GM19025 (cell line): Measurements from ENCODE around the gene GCHFR.
A peak's percentile ranks its signal among the peaks of the same experiment; 100 is the strongest.

Source experiments
- ATAC-seq: cut with Tn5 transposase; IDR thresholded peaks from one replicate; pipeline ENCODE4 v1.9.1; 2021; ENCODE audit warnings: mild to moderate bottlenecking, low read depth, moderate library complexity; ENCODE audit not compliant: unreplicated experiment

Gene GCHFR

GRCh38 chr15:40775740-40776536, 12.1 kb downstream of the GCHFR start:
- no peak for ATAC-seq

DNA sequence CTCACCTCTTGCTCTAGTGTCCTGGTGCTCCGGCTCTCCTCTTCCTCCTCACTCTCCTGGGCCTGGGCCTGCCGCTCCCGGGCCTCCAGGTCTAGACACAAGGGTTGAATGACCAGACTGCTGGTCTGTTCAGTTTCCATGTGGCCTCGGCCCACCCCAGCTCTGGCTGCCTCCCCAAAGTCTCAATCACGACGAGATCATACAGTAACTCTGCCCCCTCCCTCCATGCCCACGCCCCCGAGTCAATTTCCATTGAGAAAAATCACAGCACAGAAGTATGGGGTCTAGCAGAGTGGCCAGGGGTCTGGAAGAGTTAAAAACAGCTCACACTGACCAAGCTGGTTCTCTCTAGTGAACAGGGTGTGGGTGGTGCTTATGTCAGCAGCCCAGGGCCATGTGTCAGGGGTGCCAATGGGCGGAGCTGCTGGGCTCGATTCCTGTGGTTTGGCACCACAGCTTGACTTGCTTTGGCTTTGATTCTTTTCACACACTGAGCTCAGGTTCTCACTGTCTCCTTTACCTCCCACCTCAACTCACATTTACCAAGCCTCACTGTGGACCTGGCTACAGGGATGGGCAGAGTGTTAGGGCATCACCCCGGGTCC, 12.8 kb downstream of the GCHFR start:
- no peak for ATAC-seq

GRCh38 chr15:40782609-40783227, 18.9 kb downstream of the GCHFR start:
- ATAC-seq, result no peak

DNA sequence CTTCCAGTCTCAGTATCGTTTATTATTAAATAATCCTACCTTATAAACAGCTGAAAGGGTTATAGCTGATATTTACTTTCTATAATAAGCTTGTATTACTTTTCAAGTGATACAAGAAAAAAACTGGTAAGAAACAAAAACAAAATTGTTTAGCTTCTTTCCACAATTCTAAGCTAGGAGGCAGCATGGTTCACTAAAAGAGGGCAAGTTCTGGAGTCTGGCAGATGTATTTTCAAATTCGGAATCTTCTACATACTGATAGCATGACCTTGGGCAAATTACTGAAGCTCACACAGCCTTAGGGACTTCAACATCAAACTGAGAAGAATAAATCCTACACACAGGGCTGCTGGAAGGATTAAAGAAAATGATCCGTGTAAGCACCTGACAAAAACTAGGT, 21.3 kb downstream of the GCHFR start:
- ATAC-seq, result no peak

DNA sequence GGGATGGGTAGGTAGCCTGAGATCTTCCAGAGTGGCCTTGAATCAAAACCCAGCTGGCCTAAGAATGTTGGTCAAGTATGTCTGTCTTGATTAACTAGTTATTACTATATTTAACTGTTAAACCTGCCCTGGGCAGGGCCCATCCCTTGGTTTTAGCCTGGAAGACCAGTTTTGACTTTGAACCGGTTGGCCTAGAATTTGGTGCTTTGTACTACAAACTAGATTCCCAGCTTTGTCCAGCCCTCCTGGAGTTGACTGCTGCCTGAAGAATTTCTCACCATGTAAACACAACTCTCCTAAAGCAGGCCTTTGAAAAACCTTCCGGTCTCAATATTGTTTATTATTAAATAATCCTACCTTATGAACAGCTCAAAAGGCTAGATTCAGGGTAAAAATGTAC, 21.9 kb downstream of the GCHFR start:
- ATAC-seq, result no peak

- no peak for ATAC-seq
These were observed 23.5 kb downstream of the GCHFR start for GRCh38 chr15:40787344-40787841.

- ATAC-seq, result no peak
These were observed 24.1 kb downstream of the GCHFR start for GRCh38 chr15:40787991-40788390.

- no peak for ATAC-seq
These were observed 25.3 kb downstream of the GCHFR start for GRCh38 chr15:40789119-40789518.

DNA sequence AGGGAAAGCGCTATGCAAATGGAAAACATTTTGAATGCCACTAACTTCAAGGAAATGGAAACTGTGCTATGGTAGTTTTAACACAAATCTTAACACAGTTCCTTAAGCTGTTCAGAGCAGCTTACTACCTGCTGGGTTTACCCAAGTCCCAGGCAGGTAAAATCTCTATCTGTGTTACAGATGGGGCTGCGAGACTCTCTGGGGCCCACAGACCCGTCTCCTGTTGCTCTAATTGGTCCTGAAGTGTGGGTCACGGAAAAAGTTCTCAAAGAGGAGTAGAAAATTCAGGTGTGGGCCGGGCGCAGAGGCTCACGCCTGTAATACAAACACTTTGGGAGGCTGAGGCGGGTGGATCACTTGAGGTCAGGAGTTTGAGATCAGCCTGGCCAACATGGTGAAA, 26.1 kb downstream of the GCHFR start:
- ATAC-seq, result no peak

- no peak for ATAC-seq
These were observed 26.9 kb downstream of the GCHFR start for GRCh38 chr15:40790718-40791117.

- no peak for ATAC-seq
These were observed 28.5 kb downstream of the GCHFR start for GRCh38 chr15:40792394-40792793.

- no peak for ATAC-seq
These were observed 29.5 kb downstream of the GCHFR start for GRCh38 chr15:40793216-40793989.

DNA sequence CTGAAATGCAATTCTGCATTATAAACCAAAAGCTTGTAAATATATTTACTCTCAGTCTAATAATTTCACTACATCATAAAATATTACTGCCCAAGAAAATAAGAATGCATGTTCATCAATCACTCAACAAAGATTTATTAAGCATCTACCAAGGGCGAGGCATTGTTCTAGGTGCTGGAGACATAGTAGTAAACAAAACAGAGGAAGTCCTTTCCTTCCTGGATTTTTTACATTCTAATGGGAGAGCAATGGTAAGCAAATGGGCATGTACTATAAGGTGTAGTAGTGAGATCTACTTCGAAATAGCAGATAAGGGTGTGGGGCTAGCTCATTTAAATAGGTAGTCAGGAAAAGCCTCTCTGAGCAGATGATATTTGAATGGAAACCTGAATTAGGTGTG, 32.2 kb downstream of the GCHFR start:
- ATAC-seq, result no peak

DNA sequence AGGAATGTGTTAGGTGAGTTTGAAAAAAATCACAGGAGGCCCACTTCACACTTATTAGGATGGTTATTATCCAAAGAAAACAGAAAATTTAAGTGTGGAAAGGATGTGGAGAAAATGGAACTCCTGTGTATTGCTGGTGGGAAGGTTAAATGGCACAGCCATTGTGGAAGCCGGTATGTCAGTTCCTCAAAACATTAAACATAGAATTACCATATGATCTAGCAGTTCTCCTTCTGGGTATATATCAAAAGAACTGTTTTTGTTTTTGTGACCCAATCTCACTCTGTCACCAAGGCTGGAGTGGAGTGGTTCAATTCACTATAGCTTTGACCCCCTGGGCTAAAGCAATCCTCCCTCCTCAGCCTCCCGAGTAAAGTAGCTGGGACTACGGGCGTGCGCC, 32.6 kb downstream of the GCHFR start:
- ATAC-seq, result no peak

DNA sequence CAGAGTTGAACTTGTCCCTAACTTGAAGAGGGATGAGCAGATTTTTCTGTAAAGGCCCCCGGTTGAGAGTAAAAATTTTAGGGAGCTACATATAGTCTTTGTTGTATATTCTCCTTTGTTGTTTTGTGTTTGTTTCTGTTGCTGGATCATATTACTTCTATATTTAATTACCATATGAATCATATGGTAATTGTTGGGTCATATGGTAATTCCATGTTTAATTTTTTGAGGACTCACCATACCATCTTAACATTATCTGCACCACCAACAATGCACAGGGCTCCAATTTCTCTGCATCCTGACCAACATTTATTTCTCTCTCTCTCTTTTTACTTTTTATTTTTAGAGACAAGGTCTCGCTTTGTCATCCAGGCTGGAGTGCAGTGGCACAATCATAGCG, 35.7 kb downstream of the GCHFR start:
- no peak for ATAC-seq

- no peak for ATAC-seq
These were observed 39.2 kb downstream of the GCHFR start for GRCh38 chr15:40803076-40803475.

GRCh38 chr15:40803688-40804087, 39.8 kb downstream of the GCHFR start:
- no peak for ATAC-seq

DNA sequence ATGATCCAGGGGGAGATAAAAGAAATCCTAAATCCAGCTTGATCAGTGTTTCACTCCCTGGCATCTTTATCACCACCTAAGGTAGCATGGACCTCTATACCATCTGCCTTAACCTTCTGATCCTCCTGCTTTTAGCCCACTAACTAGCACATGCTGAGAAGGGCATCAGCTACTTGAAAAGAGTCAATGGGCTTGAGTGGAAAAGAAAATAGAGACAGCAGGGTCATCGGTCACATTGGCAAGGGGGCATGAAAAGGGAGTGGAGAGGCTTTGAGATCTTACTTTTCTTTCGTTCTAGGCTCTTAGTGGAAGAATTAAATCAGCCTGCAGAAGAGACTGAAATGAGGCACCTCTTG, 42.8 kb downstream of the GCHFR start:
- no peak for ATAC-seq

DNA sequence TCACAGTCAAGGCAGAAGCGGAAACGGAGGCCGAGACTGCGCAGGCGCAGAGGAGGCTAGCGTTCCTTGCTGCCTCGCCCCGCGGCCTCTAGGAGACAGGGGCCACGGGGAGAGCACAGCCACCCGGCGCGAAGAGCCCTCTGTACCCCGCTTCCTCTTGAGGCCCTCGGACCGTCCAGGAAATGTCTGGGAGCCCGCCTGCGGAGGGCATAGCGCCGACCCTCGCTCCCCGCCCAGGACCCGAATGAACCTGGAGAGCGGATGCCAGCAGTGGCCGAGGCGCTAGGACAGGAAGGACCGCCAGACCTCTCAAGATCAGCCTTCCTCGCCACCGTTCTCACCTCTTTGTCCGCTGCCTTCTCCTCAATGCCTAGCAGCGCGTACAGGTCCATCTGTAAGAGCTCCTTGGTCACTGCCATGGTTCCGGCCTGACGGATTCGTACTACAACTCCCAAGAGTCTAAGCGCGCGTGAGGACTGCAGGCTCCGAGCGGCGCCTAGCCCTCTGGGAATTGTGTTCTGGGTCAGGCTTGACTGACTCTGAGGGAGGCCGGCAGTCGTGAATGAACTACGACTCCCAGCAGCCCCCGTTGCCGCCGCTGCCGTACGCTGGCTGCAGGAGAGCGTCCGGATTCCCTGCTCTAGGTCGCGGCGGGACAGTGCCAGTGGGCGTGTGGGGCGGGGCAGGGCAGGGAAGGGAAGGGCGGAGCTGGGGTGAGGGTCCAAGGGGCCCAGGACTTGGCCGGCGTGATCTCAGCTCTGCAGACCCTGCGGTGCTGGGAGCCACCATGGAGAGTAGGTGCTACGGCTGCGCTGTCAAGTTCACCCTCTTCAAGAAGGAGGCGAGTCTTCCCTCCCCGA, 43.4 kb downstream of the GCHFR start, which contains the start of the genes DNAJC17 and ZFYVE19:
DNAJC17 (minus strand) TSS at position 446 of the 860 bp plus-strand sequence; CDS start at position 419, 27 bp downstream.
ZFYVE19 (plus strand) TSS at position 62 of the 860 bp plus-strand sequence; CDS start at position 563, 501 bp downstream.
- peak; percentile 90 for ATAC-seq
